ENCODE results near the gene CHPF.

CHPF gene

GRCh38 chr2:219571311-219572236 is 28.0 kb upstream of the CHPF start, which contains the start of gene OBSL1:
Gene OBSL1 (minus strand): TSS chr2:219571539. CDS start chr2:219571232, 307 bp downstream.
- no peak for TF ChIP-seq CTCF (conservative IDR thresholded peaks at IDR 0.05; ENCODE audit: low read depth, low read length)
- peak; percentile 52 for DNase-seq (ENCODE audit: low read depth)
- peak within 1 kb of the TSS; percentile 52 for H3K4me3 ChIP-seq (ENCODE audit: low read length)

- H3K4me3 ChIP-seq (ENCODE audit: low read length) = peak overlapping the region; percentile 52
- TF ChIP-seq CTCF (conservative IDR thresholded peaks at IDR 0.05; ENCODE audit: low read depth, low read length) = no peak
Observed at GRCh38 chr2:219570924-219571310, 27.3 kb upstream of the CHPF start.

GRCh38 chr2:219570194-219570923 is 26.8 kb upstream of the CHPF start:
- H3K4me3 ChIP-seq (ENCODE audit: low read length) = peak overlapping the region; percentile 52
- TF ChIP-seq CTCF (conservative IDR thresholded peaks at IDR 0.05; ENCODE audit: low read depth, low read length) = no peak
- DNase-seq (ENCODE audit: low read depth) = no peak

More at GRCh38 chr2:219570924-219571310, 27.3 kb upstream of the CHPF start:
- no peak for DNase-seq (ENCODE audit: low read depth)

- no peak for TF ChIP-seq CTCF (conservative IDR thresholded peaks at IDR 0.05; ENCODE audit: low read depth, low read length)
- no peak for DNase-seq (ENCODE audit: low read depth)
- H3K4me3 ChIP-seq (ENCODE audit: low read length) = peak overlapping the region; percentile 52
Observed at GRCh38 chr2:219569635-219570034, 26.0 kb upstream of the CHPF start.

GRCh38 chr2:219569041-219569440 is 25.4 kb upstream of the CHPF start:
- peak; percentile 34 for DNase-seq (ENCODE audit: low read depth)
- H3K4me3 ChIP-seq (ENCODE audit: low read length) = no peak overlapping the region
- no peak for TF ChIP-seq CTCF (conservative IDR thresholded peaks at IDR 0.05; ENCODE audit: low read depth, low read length)

GRCh38 chr2:219567791-219568361 is 24.3 kb upstream of the CHPF start:
- TF ChIP-seq CTCF (conservative IDR thresholded peaks at IDR 0.05; ENCODE audit: low read depth, low read length) = no peak
- H3K4me3 ChIP-seq (ENCODE audit: low read length) = no peak overlapping the region

More at GRCh38 chr2:219567791-219568361, 24.3 kb upstream of the CHPF start:
- no peak for DNase-seq (ENCODE audit: low read depth)
